Mucosa of stomach (tissue), 1 donor: ENCODE data around the gene OR8U1.
"Not testable (repeated sequence)": the region's sequence is repeated elsewhere in the genome, so short reads cannot be mapped to it uniquely, and the experiment has no call there.

Source experiments
- H3K27me3 ChIP-seq: one replicate; pipeline ENCODE4 v1.7.0; 2013; ENCODE audit warnings: mild to moderate bottlenecking, low read length; ENCODE audit not compliant: control insufficient read depth, insufficient read depth
- H3K36me3 ChIP-seq: one replicate; pipeline ENCODE4 v1.7.0; 2013; ENCODE audit warnings: low read length; ENCODE audit not compliant: control insufficient read depth, insufficient read depth
- H3K4me1 ChIP-seq: one replicate; pipeline ENCODE4 v1.7.0; 2013; ENCODE audit warnings: mild to moderate bottlenecking, low read length; ENCODE audit not compliant: control insufficient read depth, insufficient read depth
- H3K4me3 ChIP-seq: one replicate; pipeline ENCODE4 v1.7.0; 2013; ENCODE audit warnings: low read length
- H3K9ac ChIP-seq: one replicate; pipeline ENCODE4 v1.7.0; 2013; ENCODE audit warnings: mild to moderate bottlenecking, low read length, moderate library complexity
- H3K9me3 ChIP-seq: one replicate; pipeline ENCODE4 v1.7.0; 2013; ENCODE audit warnings: mild to moderate bottlenecking, low read length, moderate library complexity; ENCODE audit not compliant: control insufficient read depth
- donor health status: Pancreatic carcinoma.

Gene OR8U1

GRCh38 chr11:56375324-56375723, at the start of gene OR8U1:
Gene OR8U1, plus strand, starts transcription at chr11:56375624. Its CDS starts 0 bp downstream, at chr11:56375624.
- Histone ChIP-seq H3K9ac (no peak within 1 kb of the TSS), H3K27me3 (no peaks in the 10 kb centered on the region), H3K4me1 (no peaks in the 10 kb centered on the region), H3K36me3 (no peaks in the 10 kb centered on the region), H3K9me3 (no peaks in the 10 kb centered on the region), H3K4me3 (no peak within 1 kb of the TSS)

GRCh38 chr11:56331861-56332491, 43.4 kb upstream of the OR8U1 start:
- H3K4me3 ChIP-seq, result no peak overlapping the region
- H3K9ac ChIP-seq, result no peak overlapping the region
- H3K4me1 ChIP-seq, result no peaks in the 10 kb centered on the region
- no peaks in the 10 kb centered on the region for H3K36me3 ChIP-seq
- no peaks in the 10 kb centered on the region for H3K27me3 ChIP-seq
- no peaks in the 10 kb centered on the region for H3K9me3 ChIP-seq

- Histone ChIP-seq H3K9ac (no peak overlapping the region), H3K4me1 (no peaks in the 10 kb centered on the region), H3K4me3 (no peak overlapping the region), H3K36me3 (no peaks in the 10 kb centered on the region), H3K9me3 (no peaks in the 10 kb centered on the region), H3K27me3 (no peaks in the 10 kb centered on the region)
Measured at GRCh38 chr11:56333156-56333555, 42.3 kb upstream of the OR8U1 start.

GRCh38 chr11:56340289-56340688, 35.1 kb upstream of the OR8U1 start:
- Histone ChIP-seq H3K36me3 (no peaks in the 10 kb centered on the region), H3K9ac (no peak overlapping the region), H3K9me3 (no peaks in the 10 kb centered on the region), H3K4me1 (no peaks in the 10 kb centered on the region), H3K4me3 (no peak overlapping the region), H3K27me3 (no peaks in the 10 kb centered on the region)

- H3K4me1 ChIP-seq, result no peaks in the 10 kb centered on the region
Measured at GRCh38 chr11:56345739-56346138, 29.7 kb upstream of the OR8U1 start, which contains the start of gene OR8K1. Gene OR8K1, plus strand, starts transcription at chr11:56346039. Its CDS starts 0 bp downstream, at chr11:56346039.

GRCh38 chr11:56353991-56354390, 21.4 kb upstream of the OR8U1 start, which contains the start of gene OR8J1:
Gene OR8J1, plus strand, starts transcription at chr11:56354291. Its CDS starts 5,956 bp downstream, at chr11:56360247.
- no peaks in the 10 kb centered on the region for H3K4me1 ChIP-seq
- no peaks in the 10 kb centered on the region for H3K36me3 ChIP-seq
- H3K27me3 ChIP-seq, result no peaks in the 10 kb centered on the region
- H3K9ac ChIP-seq, result no peak within 1 kb of the TSS
- H3K9me3 ChIP-seq, result no peaks in the 10 kb centered on the region
- no peak within 1 kb of the TSS for H3K4me3 ChIP-seq

More at GRCh38 chr11:56345739-56346138, 29.7 kb upstream of the OR8U1 start, which contains the start of gene OR8K1:
- no peaks in the 10 kb centered on the region for H3K9me3 ChIP-seq
- no peaks in the 10 kb centered on the region for H3K36me3 ChIP-seq
- H3K4me3 ChIP-seq, result no peak within 1 kb of the TSS
- no peak within 1 kb of the TSS for H3K9ac ChIP-seq
- H3K27me3 ChIP-seq, result no peaks in the 10 kb centered on the region

- no peaks in the 10 kb centered on the region for H3K4me1 ChIP-seq
Measured at GRCh38 chr11:56380120-56380519, 4.7 kb downstream of the OR8U1 start.

GRCh38 chr11:56394381-56394780, 19.0 kb downstream of the OR8U1 start:
- no peaks in the 10 kb centered on the region for H3K4me1 ChIP-seq

More at GRCh38 chr11:56380120-56380519, 4.7 kb downstream of the OR8U1 start:
- no peak overlapping the region for H3K9ac ChIP-seq
- no peaks in the 10 kb centered on the region for H3K9me3 ChIP-seq
- no peaks in the 10 kb centered on the region for H3K27me3 ChIP-seq
- H3K4me3 ChIP-seq, result no peak overlapping the region
- H3K36me3 ChIP-seq, result no peaks in the 10 kb centered on the region

GRCh38 chr11:56396047-56396446, 20.6 kb downstream of the OR8U1 start:
- Histone ChIP-seq H3K36me3 (no peaks in the 10 kb centered on the region), H3K9ac (no peak overlapping the region), H3K27me3 (no peaks in the 10 kb centered on the region), H3K4me3 (no peak overlapping the region), H3K9me3 (no peaks in the 10 kb centered on the region), H3K4me1 (no peaks in the 10 kb centered on the region)

More at GRCh38 chr11:56394381-56394780, 19.0 kb downstream of the OR8U1 start:
- no peak overlapping the region for H3K4me3 ChIP-seq
- no peaks in the 10 kb centered on the region for H3K9me3 ChIP-seq
- no peaks in the 10 kb centered on the region for H3K36me3 ChIP-seq
- H3K27me3 ChIP-seq, result no peaks in the 10 kb centered on the region
- H3K9ac ChIP-seq, result no peak overlapping the region

GRCh38 chr11:56401858-56402461, 26.5 kb downstream of the OR8U1 start:
- not testable (repeated sequence) for H3K4me1 ChIP-seq, H3K4me3 ChIP-seq, H3K27me3 ChIP-seq, H3K9me3 ChIP-seq, H3K9ac ChIP-seq, H3K36me3 ChIP-seq

- Histone ChIP-seq H3K4me3 (no peak overlapping the region), H3K36me3 (no peaks in the 10 kb centered on the region), H3K9ac (no peak overlapping the region), H3K4me1 (no peaks in the 10 kb centered on the region), H3K27me3 (no peaks in the 10 kb centered on the region), H3K9me3 (no peaks in the 10 kb centered on the region)
Measured at GRCh38 chr11:56404393-56404792, 29.0 kb downstream of the OR8U1 start.

- Histone ChIP-seq H3K4me3 (no peak overlapping the region), H3K4me1 (no peaks in the 10 kb centered on the region), H3K27me3 (no peaks in the 10 kb centered on the region), H3K36me3 (no peaks in the 10 kb centered on the region), H3K9me3 (no peaks in the 10 kb centered on the region), H3K9ac (no peak overlapping the region)
Measured at GRCh38 chr11:56410801-56411200, 35.4 kb downstream of the OR8U1 start.
